IPS-18c (cell line): Measurements from ENCODE around the gene VCL.
"Not testable (repeated sequence)": the region's sequence is repeated elsewhere in the genome, so short reads cannot be mapped to it uniquely, and the experiment has no call there.

ENCODE experiments used
- H3K4me3 ChIP-seq: 2 replicates; pipeline ENCODE4 v1.7.0; 2013; ENCODE audit warnings: low read depth, mild to moderate bottlenecking, low read length, moderate library complexity; ENCODE audit not compliant: insufficient read depth
- H3K9me3 ChIP-seq: one replicate; pipeline ENCODE4 v1.6.1; 2013; ENCODE audit warnings: mild to moderate bottlenecking, low read length, moderate library complexity; ENCODE audit not compliant: control insufficient read depth, insufficient read depth

VCL gene

GRCh38 chr10:74140553-74140952, 142.6 kb downstream of the VCL start:
- Histone ChIP-seq H3K4me3 (no peak overlapping the region), H3K9me3 (no peaks in the 10 kb centered on the region)

GRCh38 chr10:74145133-74145532, 147.2 kb downstream of the VCL start:
- no peak overlapping the region for H3K4me3 ChIP-seq
- no peaks in the 10 kb centered on the region for H3K9me3 ChIP-seq

GRCh38 chr10:74146980-74147379, 149.1 kb downstream of the VCL start:
- H3K9me3 ChIP-seq, H3K4me3 ChIP-seq: not testable (repeated sequence)

- Histone ChIP-seq H3K4me3 (peak within 1 kb of the TSS; percentile 93), H3K9me3 (no peaks in the 10 kb centered on the region)
Measured at GRCh38 chr10:74150204-74150989, 152.5 kb downstream of the VCL start, which contains the start of gene AP3M1. AP3M1 (minus strand) TSS chr10:74150828; CDS start chr10:74138379, 12,449 bp downstream.

GRCh38 chr10:74150990-74151878, 153.3 kb downstream of the VCL start, which contains the start of gene ADK:
ADK (plus strand) TSS chr10:74151221; CDS start chr10:74151279, 58 bp downstream.
- Histone ChIP-seq H3K4me3 (peak within 1 kb of the TSS; percentile 93), H3K9me3 (no peaks in the 10 kb centered on the region)

- peak overlapping the region; percentile 93 for H3K4me3 ChIP-seq
- no peaks in the 10 kb centered on the region for H3K9me3 ChIP-seq
Measured at GRCh38 chr10:74151879-74152722, 154.2 kb downstream of the VCL start.

GRCh38 chr10:74153123-74153522, 155.2 kb downstream of the VCL start:
- H3K9me3 ChIP-seq: no peaks in the 10 kb centered on the region
- no peak overlapping the region; the same call in 1 of the 2 replicates for H3K4me3 ChIP-seq

- H3K4me3 ChIP-seq: no peak overlapping the region
- no peaks in the 10 kb centered on the region for H3K9me3 ChIP-seq
Measured at GRCh38 chr10:74153676-74154075, 155.8 kb downstream of the VCL start.

GRCh38 chr10:74156919-74157289, 159.0 kb downstream of the VCL start:
- Histone ChIP-seq H3K4me3 (no peak overlapping the region), H3K9me3 (no peaks in the 10 kb centered on the region)

GRCh38 chr10:74160013-74160412, 162.1 kb downstream of the VCL start:
- Histone ChIP-seq H3K4me3 (no peak overlapping the region), H3K9me3 (no peaks in the 10 kb centered on the region)

GRCh38 chr10:74163319-74164068, 165.6 kb downstream of the VCL start:
- Histone ChIP-seq H3K9me3 (peaks cover 2% of the 10 kb centered on the region), H3K4me3 (no peak overlapping the region)

GRCh38 chr10:74164716-74165529, 167.0 kb downstream of the VCL start:
- Histone ChIP-seq H3K9me3 (peaks cover 2% of the 10 kb centered on the region), H3K4me3 (no peak overlapping the region)

- Histone ChIP-seq H3K9me3 (peaks cover 2% of the 10 kb centered on the region), H3K4me3 (no peak overlapping the region)
Measured at GRCh38 chr10:74165530-74165901, 167.6 kb downstream of the VCL start.

- Histone ChIP-seq H3K4me3 (no peak overlapping the region), H3K9me3 (peaks cover 2% of the 10 kb centered on the region)
Measured at GRCh38 chr10:74167443-74167842, 169.5 kb downstream of the VCL start.
